Large intestine (tissue), 3 donors: ENCODE measurements around the gene ABCB9. TPM values are rescaled to one million over a fixed set of nuclear protein-coding genes. Genes with fewer than 3 reads are reported as not detected.
"Not testable (repeated sequence)": the region's sequence is repeated elsewhere in the genome, so short reads cannot be mapped to it uniquely, and the experiment has no call there.

Experiments used
- DNase-seq, 2 donors: peaks; one replicate each; pipeline versions ENCODE4 v3.0.0 to v3.0.0-alpha.2; 2013
- H3K27ac ChIP-seq: one replicate; pipeline ENCODE4 v1.5.1; 2013; ENCODE audit warnings: low read length
- H3K27me3 ChIP-seq: 2 replicates; pipeline ENCODE4 v1.6.1; 2013; ENCODE audit warnings: low read length; ENCODE audit not compliant: control insufficient read depth, insufficient read depth
- H3K36me3 ChIP-seq: 2 replicates; pipeline ENCODE4 v1.6.1; 2013; ENCODE audit warnings: low read length; ENCODE audit not compliant: control insufficient read depth, insufficient read depth
- H3K4me1 ChIP-seq: one replicate; pipeline ENCODE4 v1.6.1; 2013; ENCODE audit warnings: low read length; ENCODE audit not compliant: control insufficient read depth, insufficient read depth
- H3K4me3 ChIP-seq: one replicate; pipeline ENCODE4 v1.5.1; 2013; ENCODE audit warnings: low read length
- H3K9me3 ChIP-seq: one replicate; pipeline ENCODE4 v1.6.1; 2013; ENCODE audit warnings: mild to moderate bottlenecking, low read depth, low read length, moderate library complexity; ENCODE audit not compliant: control insufficient read depth
- WGBS: methylation state at CpG from one replicate; pipeline ENCODE4 v1.1.5; 2013; ENCODE audit warnings: low lambda C conversion rate; ENCODE audit not compliant: insufficient coverage; 5-methylcytosine and 5-hydroxymethylcytosine counted together
- polyA plus RNA-seq: library from polyadenylated mRNA; unstranded; fragments of 120-200 nt; gene quantifications from one replicate; pipeline ENCODE4 v1.2.1, GENCODE V29; 2013

ABCB9 gene
- polyA plus RNA-seq, 1 donor = 5.2 TPM

DNA sequence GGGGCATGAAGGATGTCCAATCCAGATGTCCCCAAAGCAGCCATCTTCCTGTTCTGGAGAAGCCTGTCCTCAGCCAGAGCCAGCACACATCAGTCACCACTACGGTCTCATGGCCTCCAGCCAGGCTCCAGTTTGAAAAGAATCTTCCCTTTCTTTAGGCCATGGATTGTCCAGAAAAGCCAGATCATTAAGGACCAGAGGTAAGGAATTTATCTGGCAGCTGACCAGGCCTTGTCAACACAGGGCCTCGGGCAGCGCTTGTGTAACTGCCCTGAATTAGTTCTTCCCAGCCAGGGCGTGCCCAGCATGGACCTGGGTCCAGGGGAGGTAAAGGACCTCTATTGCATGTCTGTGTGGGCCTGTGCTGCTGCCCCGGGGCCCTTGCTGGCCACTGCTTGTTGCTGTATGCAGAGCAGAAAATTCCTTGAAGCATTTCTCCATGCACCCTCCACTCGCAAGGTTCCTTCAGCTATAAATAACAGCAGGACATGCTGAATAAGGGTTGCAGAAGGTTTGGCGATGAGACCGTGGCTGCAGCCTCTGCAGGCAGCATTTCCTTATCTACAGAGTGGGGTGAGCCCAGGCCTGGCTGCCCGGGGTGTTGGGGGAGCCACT lies 48.6 kb downstream of the ABCB9 start:
- H3K4me3 ChIP-seq = no peak overlapping the region
- H3K9me3 ChIP-seq = no peaks in the 10 kb centered on the region
- peak; percentile 87 to 91 for DNase-seq
- WGBS = no CpG with 5 or more reads among the region's 9 CpGs
- no peaks in the 10 kb centered on the region for H3K27me3 ChIP-seq
- peaks cover 28% of the 10 kb centered on the region for H3K4me1 ChIP-seq
- no peaks in the 10 kb centered on the region for H3K36me3 ChIP-seq
- H3K27ac ChIP-seq = peak overlapping the region; percentile 84

GRCh38 chr12:122909442-122910288 lies 56.6 kb downstream of the ABCB9 start:
- WGBS = no CpG with 5 or more reads among the region's 12 CpGs
- Histone ChIP-seq H3K27ac (no peak overlapping the region), H3K4me1 (no peaks in the 10 kb centered on the region), H3K27me3 (no peaks in the 10 kb centered on the region), H3K36me3 (no peaks in the 10 kb centered on the region), H3K4me3 (no peak overlapping the region), H3K9me3 (no peaks in the 10 kb centered on the region)
- DNase-seq = no peak

DNA sequence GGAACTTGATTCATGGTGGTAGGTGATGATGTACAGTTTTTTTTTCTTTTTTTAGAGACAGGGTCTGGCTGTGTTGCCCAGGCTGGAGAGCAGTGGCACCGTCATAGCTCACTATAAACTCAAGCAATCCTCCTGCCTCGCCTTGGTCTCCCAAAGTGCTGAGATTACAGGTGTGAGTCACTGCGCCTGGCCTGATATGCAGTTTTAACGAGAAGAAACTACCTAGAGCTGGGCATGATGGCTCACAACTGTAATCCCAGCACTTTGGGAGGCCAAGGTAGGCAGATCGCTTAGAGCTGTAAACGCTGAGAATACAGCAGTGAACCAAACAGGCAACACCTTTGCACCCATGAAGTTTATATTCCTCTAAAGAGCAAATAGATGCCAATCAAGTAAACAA lies 57.3 kb downstream of the ABCB9 start:
- Histone ChIP-seq H3K27me3 (no peaks in the 10 kb centered on the region), H3K36me3 (no peaks in the 10 kb centered on the region), H3K9me3 (no peaks in the 10 kb centered on the region), H3K4me3 (no peak overlapping the region), H3K27ac (no peak overlapping the region), H3K4me1 (no peaks in the 10 kb centered on the region)
- WGBS = 80% methylated on average over 1 of the region's 6 CpGs
- DNase-seq = no peak

- not testable (repeated sequence) for DNase-seq, H3K27ac ChIP-seq, H3K9me3 ChIP-seq, H3K4me1 ChIP-seq, H3K27me3 ChIP-seq, H3K4me3 ChIP-seq, H3K36me3 ChIP-seq
- no CpG with 5 or more reads among the region's 5 CpGs for WGBS
Measured at GRCh38 chr12:122905258-122905657, 61.0 kb downstream of the ABCB9 start.

DNA sequence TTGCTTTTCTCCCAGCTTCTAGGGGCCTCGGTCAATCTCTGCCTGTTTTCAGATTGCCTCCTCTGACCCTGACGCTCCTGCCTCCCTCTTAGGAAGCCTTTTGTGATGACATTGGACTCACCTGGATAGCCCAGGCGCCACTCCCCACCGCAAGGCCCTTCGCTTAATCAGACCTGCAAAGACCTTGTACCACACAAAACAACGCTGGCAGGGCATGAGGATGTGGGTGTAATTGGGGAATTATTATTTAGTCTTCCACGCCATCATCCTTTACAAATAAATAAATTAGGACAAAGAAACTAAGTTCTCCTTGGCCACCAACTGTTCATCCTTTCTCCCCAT lies 62.6 kb downstream of the ABCB9 start:
- no peak for DNase-seq
- WGBS = no CpG with 5 or more reads among the region's 7 CpGs
- H3K27ac ChIP-seq = peak overlapping the region; percentile 69

DNA sequence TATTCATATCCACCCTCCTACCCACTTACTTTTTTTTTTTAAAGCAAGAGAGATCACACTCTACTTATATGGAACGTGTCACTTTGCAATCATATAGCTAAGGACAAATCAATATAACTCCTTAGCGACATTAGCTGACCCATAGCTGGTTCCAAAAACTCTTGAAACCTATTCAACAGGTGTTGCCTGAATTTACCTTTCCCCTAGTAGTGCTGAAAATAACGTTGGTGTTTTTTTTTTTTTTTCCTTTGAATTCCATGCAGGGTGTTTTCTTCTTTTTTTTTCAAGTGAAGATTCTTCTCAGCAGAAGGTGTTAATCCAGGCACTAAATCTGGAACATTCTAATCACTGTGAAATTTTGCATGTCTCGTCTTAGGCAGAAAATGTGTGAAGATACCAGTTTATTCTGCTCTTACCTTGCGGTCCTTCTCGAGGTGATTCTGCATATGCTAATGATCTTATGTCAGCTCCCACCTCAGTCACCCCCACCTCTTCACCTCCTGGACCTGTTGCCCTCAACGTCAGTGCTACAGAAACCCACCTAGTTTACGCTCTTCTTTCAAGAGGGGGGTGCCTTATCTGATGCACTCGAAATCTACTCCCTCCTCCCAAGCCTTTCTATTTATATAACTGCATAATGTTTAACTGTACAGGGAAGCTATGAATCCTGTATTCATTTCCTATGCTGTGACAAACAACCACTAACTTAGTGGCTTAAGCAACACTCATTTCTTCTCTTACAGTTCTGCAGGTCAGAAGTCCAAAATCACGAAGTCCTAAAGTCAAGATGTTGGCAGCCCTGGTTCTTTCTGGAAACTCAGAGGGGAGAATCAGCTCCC lies 63.2 kb downstream of the ABCB9 start:
- 45% methylated on average over 4 of the region's 10 CpGs for WGBS
- DNase-seq = peak in 1 of 2 donors; percentile 79
- no peaks in the 10 kb centered on the region for H3K36me3 ChIP-seq
- no peaks in the 10 kb centered on the region for H3K9me3 ChIP-seq
- peaks cover 7% of the 10 kb centered on the region for H3K4me1 ChIP-seq
- no peaks in the 10 kb centered on the region for H3K27me3 ChIP-seq
- H3K4me3 ChIP-seq = no peak overlapping the region
- peak overlapping the region; percentile 69 for H3K27ac ChIP-seq

More for the DNA sequence above, 62.6 kb downstream of the ABCB9 start:
- Histone ChIP-seq H3K27me3 (no peaks in the 10 kb centered on the region), H3K36me3 (no peaks in the 10 kb centered on the region), H3K4me3 (no peak overlapping the region), H3K4me1 (peaks cover 7% of the 10 kb centered on the region), H3K9me3 (no peaks in the 10 kb centered on the region)

DNA sequence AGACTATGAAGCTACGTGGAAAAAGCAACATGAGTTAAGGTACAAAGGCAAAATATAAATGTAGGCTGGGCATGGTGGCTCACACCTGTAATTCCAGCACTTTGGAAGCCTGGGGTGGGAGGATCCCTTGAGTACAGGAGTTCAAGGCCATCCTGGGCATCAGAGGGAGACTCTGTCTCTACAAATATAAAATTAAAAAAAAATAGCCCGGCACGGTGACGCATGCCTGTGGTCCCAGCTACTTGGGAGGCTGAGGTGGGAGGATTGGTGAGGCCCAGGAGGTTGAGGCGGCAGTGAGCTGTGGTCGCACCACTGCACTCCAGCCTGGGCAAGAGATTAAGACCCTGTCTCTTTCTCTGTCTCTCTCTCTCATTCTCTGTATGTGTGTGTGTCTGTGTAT lies 66.4 kb downstream of the ABCB9 start:
- no peaks in the 10 kb centered on the region for H3K36me3 ChIP-seq
- no peak overlapping the region for H3K4me3 ChIP-seq
- H3K9me3 ChIP-seq = no peaks in the 10 kb centered on the region
- 100% methylated on average over 1 of the region's 6 CpGs for WGBS
- H3K4me1 ChIP-seq = peaks cover 13% of the 10 kb centered on the region
- no peaks in the 10 kb centered on the region for H3K27me3 ChIP-seq
- no peak for DNase-seq
- H3K27ac ChIP-seq = no peak overlapping the region

DNA sequence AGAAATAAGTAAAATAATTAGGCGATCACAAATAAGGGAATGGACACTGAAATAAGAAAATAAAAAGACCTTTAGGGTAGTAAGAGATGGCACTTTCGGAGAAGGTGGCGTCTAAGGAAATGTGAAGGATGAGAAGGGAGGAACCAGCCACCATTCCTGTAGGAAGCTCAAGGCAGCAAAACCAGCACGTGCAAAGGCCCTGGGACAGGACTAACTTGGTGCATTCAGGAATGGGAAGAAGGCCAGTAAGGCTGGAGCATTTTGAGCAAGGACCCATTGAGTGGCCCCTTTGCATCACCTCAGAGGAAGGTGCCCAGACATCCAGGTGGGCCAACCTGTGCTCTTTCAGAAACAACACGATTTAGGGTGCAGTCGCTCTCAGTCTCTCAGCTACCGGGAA lies 69.6 kb downstream of the ABCB9 start:
- H3K9me3 ChIP-seq = no peaks in the 10 kb centered on the region
- WGBS = 100% methylated on average over 3 of the region's 7 CpGs
- no peaks in the 10 kb centered on the region for H3K27me3 ChIP-seq
- no peaks in the 10 kb centered on the region for H3K36me3 ChIP-seq
- DNase-seq = no peak
- H3K4me3 ChIP-seq = no peak overlapping the region
- H3K27ac ChIP-seq = no peak overlapping the region
- peaks cover 31% of the 10 kb centered on the region for H3K4me1 ChIP-seq

- Histone ChIP-seq H3K27ac (peak within 1 kb of the TSS; percentile 91), H3K4me1 (peaks cover 38% of the 10 kb centered on the region), H3K36me3 (no peaks in the 10 kb centered on the region), H3K4me3 (peak within 1 kb of the TSS; percentile 95), H3K27me3 (no peaks in the 10 kb centered on the region), H3K9me3 (no peaks in the 10 kb centered on the region)
- DNase-seq = peak; percentile 85 to 86
- 50% methylated on average over 1 of the region's 81 CpGs for WGBS
Measured at GRCh38 chr12:122895704-122896636, 70.3 kb downstream of the ABCB9 start, which contains the start of gene VPS37B. Gene VPS37B, minus strand, starts transcription at chr12:122896124. Its CDS starts 62 bp downstream, at chr12:122896062.
